ENCODE results near the gene CNIH2. TPM values are rescaled to one million over a fixed set of nuclear protein-coding genes. Genes with fewer than 3 reads are reported as not detected.

Gene CNIH2
- total and polyA plus RNA-seq, 2 of the 8 experiments (the other 6 are each of a cell fraction or from before 2014, with no cell fraction given) = 12.5 to 15.8 TPM

GRCh38 chr11:66242095-66242765, 35.7 kb upstream of the CNIH2 start:
- TF ChIP-seq CTBP2 (IDR thresholded peaks at IDR 0.05; ENCODE audit: borderline replicate concordance, insufficient read depth, insufficient read length, low read length) (no peak), BCL11A (IDR thresholded peaks at IDR 0.05; ENCODE audit: low read depth in 2 of 2, low read length in 2 of 2) (no peak), CBX8 (IDR thresholded peaks at IDR 0.05; ENCODE audit: borderline replicate concordance, low read depth, low read length) (no peak), TEAD4 (IDR thresholded peaks at IDR 0.05; ENCODE audit: low read depth, low read length) (no peak), JUND (IDR thresholded peaks at IDR 0.05; ENCODE audit: low read length) (no peak)
- Histone ChIP-seq H3K27me3 (replicated peaks in 1 of 4; ENCODE audit: control insufficient read depth in 3 of 4, extremely low read depth in 1 of 4, insufficient read depth in 3 of 4, low read length in 3 of 4) (no peaks in the 10 kb centered on the region), H4K20me1 (replicated peaks in 1 of 2; ENCODE audit: control insufficient read depth in 1 of 2, insufficient read depth in 2 of 2, low read length in 2 of 2) (peaks cover 0 to 4% of the 10 kb centered on the region in 2 experiments), H3K56ac (replicated peaks; ENCODE audit: insufficient read length, low read depth, low read length) (no peak overlapping the region), H3K9me3 (ENCODE audit: insufficient read depth in 2 of 2, low read depth in 1 of 2, low read length in 1 of 2) (no peaks in the 10 kb centered on the region), H2BK15ac (ENCODE audit: low read length) (no peak overlapping the region), H2BK120ac (replicated peaks; ENCODE audit: low read depth, low read length) (no peak overlapping the region), H2AK5ac (ENCODE audit: low read depth, low read length) (no peak overlapping the region), H2BK5ac (ENCODE audit: low read depth, low read length) (no peak overlapping the region), H3K23me2 (ENCODE audit: low read depth, low read length) (no peaks in the 10 kb centered on the region), H3K9ac (replicated peaks in 1 of 4; ENCODE audit: extremely low read depth in 1 of 4, low read depth in 3 of 4, low read length in 3 of 4) (no peak overlapping the region), H3K23ac (ENCODE audit: insufficient read length) (no peak overlapping the region), H3K79me2 (ENCODE audit: control insufficient read depth in 1 of 2, insufficient read depth in 2 of 2, low read length in 2 of 2) (no peaks in the 10 kb centered on the region), H3K14ac (ENCODE audit: insufficient read length) (no peak overlapping the region), H3K4me3 (ENCODE audit: extremely low read depth in 1 of 4, insufficient read depth in 2 of 4, low read depth in 3 of 4, low read length in 4 of 4) (no peak overlapping the region), H3K4me2 (ENCODE audit: insufficient read depth in 1 of 2, low read depth in 2 of 2, low read length in 2 of 2) (no peak overlapping the region), H4K5ac (ENCODE audit: insufficient read length, low read depth, low read length) (no peak overlapping the region), H3K18ac (ENCODE audit: extremely low read depth, low read length) (no peak overlapping the region), H3K27ac (ENCODE audit: low read depth, low read length) (no peak overlapping the region), H3K79me1 (ENCODE audit: low read depth, low read length) (no peaks in the 10 kb centered on the region), H4K91ac (replicated peaks; ENCODE audit: insufficient read length, low read length) (no peak overlapping the region), H3K4me1 (replicated peaks in 1 of 4; ENCODE audit: control insufficient read depth in 3 of 4, insufficient read depth in 4 of 4, low read length in 3 of 4) (no peaks in the 10 kb centered on the region), H2BK12ac (ENCODE audit: low read depth, low read length) (no peak overlapping the region), H4K8ac (ENCODE audit: extremely low read depth, insufficient read depth, low read length) (no peak overlapping the region), H2BK20ac (ENCODE audit: low read length) (no peak overlapping the region), H3K36me3 (ENCODE audit: control insufficient read depth in 2 of 4, insufficient read depth in 4 of 4, low read length in 3 of 4) (0 out of 8 replicates have a peak, but pooled peaks cover 0 to 3% (median 0%) of the 10 kb centered on the region in 4 experiments), H3K4ac (replicated peaks; ENCODE audit: insufficient read length, low read depth, low read length) (no peak overlapping the region), H2AFZ (ENCODE audit: low read length) (no peak overlapping the region)
- FAIRE-seq (no peak), DNase-seq (ENCODE audit: low read depth in 1 of 2, low spot score in 2 of 2) (no peak)
- 88% methylated on average over 14 of the region's 14 CpGs; no CpG with 5 or more reads in 1 of the 2 experiments for WGBS, 2 experiments (ENCODE audit: extremely low coverage in 1 of 2, insufficient coverage in 1 of 2, insufficient read length in 1 of 2, insufficient replicate concordance in 2 of 2, low coverage in 1 of 2, low lambda C conversion rate in 2 of 2, missing lambda C conversion rate in 1 of 2)
- ChIA-PET CTCF (ENCODE audit: partially characterized antibody) (interaction anchor here (1.1 to 12.4 kb wide), 5 partner anchors 9 to 108 kb away, joined by 3 to 123 read pairs (median 10); no protein-coding TSS in a partner anchor), POLR2A (ENCODE audit: partially characterized antibody) (interaction anchor here (1.0 kb wide), 1 partner anchor 604 kb away, joined by 3 read pairs; the partner anchor contains the start of gene SIPA1)

Measured in H1 (cell line).